Epidermal melanocyte (primary cell): ENCODE results near the gene ACE.
A peak's percentile ranks its signal among the peaks of the same experiment; 100 is the strongest.

Experiments used
- DNase-seq: peaks from one replicate; pipeline ENCODE4 v3.0.0; 2011; ENCODE audit warnings: low spot score; ENCODE audit not compliant: insufficient read length

The ACE gene

DNA sequence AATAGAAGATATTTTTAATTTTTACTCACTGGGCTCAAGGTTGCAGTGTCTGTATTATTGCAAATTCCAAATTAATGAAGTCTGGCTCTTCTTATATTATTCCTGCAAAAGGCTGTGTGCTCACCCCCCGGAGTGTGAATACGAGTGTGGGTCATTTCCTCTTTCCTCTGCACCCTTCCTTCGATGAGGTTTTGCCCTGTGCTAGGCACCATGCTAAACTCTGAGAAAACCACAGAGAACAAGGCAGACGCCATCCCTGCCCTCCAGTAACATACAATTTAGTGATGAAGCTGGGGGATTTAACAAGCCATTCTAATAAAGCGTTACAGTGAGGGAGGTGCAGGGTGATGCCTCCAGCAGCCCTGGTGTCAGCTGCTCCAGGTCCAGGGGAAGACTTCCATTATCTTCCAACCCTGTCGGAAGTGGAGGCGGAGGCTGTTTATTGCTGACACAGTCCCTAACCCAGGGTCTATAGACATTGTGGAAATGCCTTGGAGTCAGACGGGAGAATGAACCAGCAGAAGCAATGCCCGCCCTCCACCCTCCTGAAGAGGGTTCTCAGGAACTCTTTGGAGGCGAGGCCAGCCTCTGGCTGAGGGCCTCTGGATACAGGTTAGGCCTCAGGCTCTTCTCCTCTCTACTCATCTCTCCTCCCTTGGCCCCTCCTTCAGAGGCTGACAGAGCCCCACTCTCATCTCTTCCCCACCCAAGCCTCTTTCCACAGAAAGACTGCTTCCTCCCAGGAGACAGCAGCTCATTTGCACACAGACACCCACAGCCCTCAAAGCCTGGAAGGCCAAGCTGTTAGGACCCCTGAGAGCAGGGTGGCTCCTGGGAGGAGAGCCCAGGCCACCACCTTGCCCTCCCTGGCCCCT, 2.0 kb upstream of the ACE start:
- no peak for DNase-seq

DNA sequence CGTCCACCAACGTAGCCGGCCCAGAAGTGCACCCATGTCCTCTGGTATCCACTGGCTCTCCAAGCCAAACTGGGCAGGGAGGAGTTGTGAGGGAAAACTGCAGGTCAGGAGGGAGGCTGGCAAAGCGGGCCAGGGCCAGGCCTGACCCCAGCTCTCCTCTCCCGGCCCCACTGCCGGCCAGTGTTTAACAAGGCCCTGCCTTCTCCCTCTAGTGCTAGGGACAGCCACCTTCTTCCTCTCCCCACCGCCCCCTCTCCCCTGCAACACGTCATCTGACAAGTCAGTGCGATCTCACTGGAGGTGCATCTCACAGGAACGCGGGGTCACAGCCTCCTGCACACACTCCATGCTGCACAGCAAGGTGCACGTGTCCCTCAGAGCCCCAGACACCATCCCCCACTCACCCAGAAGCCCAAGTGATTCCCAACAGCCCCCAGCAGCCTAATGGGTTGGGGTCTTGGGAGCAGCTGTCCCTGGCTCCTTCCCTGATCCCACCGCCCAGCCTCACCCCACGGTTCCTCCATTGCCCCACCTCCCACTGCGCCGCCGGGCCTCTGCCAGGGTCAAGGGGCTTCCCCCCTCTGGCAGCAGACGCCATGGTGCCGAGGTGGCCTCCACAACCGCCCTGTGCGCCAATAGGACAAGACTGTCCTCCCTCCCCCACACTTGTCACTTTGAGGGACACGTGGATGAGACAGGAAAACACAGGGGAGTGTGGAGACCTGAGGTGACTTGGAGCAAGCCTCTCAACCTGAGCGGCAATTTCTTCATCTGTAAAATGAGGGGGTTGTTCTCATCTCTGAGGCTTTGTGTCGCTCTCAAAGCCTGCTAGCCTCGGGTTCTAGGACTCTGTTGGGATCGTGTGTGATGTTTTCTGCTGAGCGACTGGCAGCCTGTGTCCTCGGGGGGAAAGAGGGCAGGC, 1.1 kb upstream of the ACE start:
- DNase-seq: no peak

DNA sequence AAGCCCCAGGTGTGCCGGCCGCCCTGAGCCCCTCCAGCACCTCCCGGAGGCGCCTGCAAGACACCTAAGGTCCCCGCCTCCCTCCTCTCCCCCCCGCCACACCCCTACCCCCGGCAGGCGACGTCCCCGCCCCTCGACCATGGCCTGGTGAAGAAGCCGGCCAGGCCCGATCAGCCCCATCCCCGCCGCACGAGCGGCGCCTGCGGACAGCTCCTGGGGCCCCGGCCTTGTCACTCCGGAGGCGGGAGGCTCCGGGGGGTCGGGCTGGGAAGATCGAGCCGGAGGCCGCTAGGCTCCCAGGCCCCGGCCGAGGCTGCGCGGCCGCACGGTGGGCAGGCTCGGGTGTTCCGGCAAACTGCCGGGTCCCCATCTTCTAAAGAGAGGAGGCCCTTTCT, 405 bp upstream of the ACE start:
- peak; percentile 53 for DNase-seq

DNA sequence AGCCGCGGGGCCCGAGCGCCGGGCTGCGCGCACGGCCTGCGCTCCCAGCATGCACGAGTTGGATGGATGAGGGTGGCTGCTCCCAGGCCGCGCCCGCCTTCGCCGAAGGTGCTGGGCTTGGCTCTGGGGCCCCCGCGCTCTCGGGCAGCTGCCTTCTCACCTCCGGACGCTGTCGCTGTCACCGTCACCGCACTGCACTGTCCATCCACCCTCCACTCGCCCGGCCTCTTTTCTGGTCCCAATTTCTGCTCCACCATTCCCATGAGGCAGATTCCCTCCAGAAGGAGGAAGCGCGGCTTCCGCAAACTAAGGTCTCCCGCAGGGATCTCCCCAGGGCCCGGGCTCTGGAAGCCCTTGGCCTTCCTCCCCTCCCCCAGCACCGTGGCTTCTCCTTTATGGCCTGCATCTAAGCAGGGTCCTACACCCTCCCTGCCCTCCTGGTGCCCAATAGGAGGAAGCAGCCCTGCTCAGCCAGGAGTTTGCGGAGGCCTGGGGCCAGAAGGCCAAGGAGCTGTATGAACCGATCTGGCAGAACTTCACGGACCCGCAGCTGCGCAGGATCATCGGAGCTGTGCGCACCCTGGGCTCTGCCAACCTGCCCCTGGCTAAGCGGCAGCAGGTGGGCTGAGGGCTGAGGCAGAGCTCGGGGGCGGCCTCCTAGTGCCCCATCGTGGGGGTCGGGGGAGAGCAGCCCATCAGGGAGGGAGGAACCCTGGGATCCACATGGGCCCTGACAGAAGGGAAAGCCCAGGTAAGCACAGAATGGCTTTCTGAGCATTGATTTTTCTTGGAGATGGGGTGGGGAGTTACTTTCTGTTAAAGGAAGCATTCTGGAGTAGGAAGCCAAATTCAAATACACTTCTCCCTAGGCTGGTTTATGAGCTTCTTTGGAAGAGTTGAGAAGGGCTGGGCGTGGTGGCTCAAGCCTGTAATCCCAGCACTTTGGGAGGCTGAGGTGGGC, 899 bp downstream of the ACE start:
- DNase-seq: no peak

DNA sequence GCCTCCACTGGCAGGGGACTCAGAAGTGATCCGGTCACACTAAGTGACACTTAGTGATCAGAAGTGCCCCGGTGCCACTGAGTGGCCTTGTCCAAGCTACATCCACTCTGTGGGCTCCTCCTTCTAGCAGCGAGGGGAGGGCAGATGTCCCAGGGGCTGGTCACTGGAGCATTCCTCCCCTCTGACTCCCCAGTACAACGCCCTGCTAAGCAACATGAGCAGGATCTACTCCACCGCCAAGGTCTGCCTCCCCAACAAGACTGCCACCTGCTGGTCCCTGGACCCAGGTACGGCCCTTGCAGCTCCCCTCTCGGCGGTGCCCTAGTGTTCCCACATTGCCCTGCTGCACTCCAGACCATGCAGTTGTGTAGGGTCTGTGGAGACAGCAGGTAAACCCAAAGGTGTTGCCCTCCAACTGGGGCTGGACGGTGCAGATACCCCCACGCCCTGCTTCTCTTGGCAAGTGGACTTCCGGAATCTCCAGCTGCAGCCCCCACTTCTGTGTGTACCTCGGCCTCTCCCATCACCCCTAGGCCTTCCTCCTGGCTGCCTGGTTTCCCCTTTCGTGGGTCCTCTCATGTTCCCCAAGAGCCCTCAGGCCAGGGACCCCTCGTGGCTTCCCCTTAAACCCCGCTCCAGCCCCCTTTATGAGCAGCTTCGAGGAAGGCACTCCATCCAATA, 2.1 kb downstream of the ACE start:
- DNase-seq: peak; percentile 91

DNA sequence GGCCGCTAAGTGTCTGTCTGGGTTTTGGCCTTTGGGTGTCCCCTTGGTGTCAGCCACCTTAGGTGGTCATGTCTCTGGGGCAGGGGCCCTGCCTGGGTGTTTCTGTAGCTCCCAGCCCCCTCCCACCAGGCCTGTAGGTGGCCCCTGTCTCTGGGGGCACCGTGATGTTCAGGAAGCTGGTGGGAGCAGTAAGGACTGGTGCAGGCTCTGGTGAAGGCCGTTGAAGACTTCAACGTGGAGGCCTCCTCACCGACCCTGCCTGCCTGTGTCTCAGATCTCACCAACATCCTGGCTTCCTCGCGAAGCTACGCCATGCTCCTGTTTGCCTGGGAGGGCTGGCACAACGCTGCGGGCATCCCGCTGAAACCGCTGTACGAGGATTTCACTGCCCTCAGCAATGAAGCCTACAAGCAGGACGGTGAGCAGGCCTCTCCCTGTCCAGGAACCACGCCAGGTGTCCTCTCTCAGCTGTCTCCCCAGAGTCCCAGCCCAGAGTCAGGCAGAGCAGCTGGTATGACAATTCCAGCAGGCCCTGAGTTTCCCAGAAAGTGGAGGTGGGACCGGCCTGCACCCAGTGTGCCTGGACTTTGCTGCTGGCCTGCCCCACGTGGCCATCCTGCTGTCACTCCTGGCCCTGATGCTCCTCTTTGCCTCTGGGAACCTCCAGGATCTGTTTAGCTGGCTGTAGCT, 2.8 kb downstream of the ACE start:
- DNase-seq: no peak

DNA sequence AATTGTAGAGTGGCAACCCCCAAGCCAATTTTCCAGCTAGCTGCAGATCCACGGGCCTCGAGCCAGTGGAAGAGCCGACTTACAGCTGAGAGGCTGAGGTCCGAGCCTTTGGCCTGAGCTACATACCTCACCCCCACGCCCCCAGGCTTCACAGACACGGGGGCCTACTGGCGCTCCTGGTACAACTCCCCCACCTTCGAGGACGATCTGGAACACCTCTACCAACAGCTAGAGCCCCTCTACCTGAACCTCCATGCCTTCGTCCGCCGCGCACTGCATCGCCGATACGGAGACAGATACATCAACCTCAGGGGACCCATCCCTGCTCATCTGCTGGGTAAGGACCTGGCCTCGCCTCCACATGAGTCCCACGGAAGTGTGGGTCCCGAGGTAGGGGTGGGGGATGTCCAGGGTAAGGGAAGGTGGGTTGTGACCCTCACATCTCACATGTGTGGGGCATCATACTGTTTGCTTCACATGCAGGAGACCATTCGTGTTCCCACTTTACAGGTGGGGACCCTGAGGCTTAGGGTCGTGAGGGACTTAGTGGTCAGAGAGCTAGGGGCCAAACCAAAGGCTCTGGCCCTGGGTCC, 3.4 kb downstream of the ACE start:
- DNase-seq: no peak

DNA sequence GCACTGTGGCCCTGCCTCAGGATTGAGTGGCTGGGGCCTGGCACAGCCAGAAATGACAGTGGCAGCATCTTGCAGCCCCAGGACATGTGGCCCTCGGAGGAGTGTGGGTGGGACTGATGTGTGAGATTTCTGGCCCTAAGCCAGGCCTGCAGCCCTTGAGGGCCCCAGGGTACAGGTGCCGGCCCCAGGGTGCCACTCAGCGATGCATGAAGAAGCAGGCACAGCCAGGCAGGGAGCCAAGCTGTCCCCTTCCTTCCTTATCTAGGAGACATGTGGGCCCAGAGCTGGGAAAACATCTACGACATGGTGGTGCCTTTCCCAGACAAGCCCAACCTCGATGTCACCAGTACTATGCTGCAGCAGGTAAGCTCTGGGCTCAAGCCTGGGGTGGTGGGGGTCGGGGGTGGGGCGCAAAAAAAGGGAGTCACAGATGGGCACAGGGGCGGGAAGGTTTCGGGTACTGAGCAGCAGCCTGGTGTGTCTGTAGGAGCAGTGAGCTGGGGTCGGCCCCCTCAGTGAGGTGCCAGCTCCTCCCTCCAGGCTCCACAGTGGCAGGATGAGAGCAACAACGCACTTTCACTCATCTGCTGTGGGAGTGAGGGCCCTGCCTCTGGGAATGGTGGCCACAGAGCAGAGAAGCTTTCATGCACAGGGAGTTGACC, 4.1 kb downstream of the ACE start:
- DNase-seq: no peak

DNA sequence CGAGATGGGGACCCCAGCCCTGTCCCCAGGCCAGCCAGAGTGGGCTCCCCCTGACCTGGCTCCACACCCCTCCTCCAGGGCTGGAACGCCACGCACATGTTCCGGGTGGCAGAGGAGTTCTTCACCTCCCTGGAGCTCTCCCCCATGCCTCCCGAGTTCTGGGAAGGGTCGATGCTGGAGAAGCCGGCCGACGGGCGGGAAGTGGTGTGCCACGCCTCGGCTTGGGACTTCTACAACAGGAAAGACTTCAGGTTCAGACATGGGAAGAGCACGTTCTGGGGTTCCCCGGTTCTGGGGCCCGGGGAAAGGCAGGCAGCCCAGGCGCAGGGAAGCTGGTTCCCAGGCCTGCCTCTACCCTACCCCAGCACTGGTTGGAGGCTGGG, 4.6 kb downstream of the ACE start:
- no peak for DNase-seq

DNA sequence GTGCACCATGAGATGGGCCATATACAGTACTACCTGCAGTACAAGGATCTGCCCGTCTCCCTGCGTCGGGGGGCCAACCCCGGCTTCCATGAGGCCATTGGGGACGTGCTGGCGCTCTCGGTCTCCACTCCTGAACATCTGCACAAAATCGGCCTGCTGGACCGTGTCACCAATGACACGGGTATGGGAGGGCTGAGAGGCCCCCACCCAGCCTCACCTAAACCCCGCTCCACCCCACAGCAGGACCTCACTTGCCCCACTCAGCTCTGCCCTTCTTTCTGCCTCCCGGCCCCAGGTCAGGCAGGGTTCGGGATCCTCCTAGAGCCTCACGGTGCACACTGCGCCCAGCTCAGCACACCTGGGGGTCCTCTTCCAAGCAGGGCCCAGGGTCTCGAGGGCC, 5.6 kb downstream of the ACE start:
- no peak for DNase-seq

DNA sequence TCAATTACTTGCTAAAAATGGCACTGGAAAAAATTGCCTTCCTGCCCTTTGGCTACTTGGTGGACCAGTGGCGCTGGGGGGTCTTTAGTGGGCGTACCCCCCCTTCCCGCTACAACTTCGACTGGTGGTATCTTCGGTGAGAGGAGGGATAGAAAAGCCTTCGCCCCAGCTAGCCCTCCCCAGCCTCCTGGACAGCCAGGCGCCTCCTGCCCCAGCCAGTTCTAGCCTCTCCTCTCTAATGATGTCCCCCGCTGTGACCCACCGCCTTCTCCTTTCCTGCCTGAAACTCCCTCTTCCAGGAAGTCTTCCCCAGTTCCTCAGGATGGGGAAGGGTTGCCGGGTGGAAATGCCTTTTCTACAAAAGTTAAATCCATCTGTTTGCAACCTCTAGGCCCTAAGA, 6.2 kb downstream of the ACE start:
- DNase-seq: no peak

DNA sequence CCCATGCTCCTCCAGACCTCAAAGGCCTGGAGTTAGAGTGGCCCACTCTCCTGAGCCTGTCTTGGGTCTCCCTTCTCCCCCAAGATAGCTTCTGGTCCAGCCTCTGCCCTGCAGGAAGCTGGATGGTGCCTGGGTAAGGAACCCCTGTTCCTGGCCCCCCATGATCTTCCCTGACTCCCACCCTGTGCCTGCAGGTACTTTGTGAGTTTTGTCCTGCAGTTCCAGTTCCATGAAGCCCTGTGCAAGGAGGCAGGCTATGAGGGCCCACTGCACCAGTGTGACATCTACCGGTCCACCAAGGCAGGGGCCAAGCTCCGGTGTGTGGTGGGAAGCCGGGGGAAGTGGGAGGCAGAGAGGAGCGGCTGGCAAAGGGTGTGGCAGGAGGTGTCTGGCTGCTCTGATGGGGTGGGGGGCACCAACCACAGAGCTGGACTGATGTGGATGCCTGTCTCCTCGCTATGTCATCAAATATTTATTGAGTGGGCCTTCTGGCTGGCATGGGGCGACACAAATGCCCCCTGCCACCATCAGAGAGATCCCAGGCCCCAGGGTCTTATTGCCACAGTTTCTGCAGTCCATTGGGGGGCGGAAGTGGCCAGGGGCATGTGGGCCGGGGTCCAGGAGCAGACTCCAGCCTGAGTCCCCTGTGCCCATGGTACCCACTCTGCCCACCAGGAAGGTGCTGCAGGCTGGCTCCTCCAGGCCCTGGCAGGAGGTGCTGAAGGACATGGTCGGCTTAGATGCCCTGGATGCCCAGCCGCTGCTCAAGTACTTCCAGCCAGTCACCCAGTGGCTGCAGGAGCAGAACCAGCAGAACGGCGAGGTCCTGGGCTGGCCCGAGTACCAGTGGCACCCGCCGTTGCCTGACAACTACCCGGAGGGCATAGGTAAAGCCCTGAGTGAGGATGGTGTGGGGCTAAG, 7.1 kb downstream of the ACE start:
- DNase-seq: no peak

DNA sequence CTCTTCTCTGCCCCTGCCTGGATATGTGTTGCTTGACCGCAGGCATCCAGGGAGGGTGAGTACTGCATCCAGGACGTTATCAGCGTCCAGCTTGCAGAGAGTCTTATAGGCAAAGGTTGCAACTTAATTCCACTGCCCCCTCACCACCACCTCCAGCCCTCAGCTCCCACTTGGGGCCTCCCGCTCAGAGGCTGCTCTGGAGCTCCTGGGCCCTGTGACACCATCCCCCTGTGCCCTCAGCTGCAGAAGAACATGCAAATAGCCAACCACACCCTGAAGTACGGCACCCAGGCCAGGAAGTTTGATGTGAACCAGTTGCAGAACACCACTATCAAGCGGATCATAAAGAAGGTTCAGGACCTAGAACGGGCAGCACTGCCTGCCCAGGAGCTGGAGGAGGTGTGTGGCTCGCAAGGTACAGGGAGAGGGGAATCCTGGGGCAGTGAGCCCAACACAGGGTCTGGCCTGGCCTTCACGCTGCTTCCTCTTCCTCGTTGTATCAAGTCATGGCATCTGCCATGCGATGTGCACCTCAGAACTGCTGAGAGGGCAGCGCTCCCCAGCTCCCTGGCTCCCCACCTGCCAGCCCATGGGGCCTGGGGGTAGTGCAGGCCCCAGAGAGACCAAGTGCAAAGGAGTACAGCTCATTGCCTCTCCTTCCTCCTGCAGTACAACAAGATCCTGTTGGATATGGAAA, 9.6 kb downstream of the ACE start:
- no peak for DNase-seq

DNA sequence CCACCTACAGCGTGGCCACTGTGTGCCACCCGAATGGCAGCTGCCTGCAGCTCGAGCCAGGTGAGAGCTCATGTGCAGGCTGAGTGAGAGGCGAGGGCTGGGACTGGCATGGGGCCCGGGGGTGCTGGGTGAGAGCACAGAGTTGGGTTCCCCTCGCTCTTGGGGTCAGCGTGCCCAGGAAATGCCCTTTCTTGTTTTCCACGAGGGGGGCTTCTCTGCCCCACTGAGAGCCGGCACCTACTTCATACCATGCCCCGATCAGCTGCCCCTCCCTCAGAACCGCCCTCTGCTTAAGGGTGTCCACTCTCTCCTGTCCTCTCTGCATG, 10.1 kb downstream of the ACE start:
- DNase-seq: no peak

DNA sequence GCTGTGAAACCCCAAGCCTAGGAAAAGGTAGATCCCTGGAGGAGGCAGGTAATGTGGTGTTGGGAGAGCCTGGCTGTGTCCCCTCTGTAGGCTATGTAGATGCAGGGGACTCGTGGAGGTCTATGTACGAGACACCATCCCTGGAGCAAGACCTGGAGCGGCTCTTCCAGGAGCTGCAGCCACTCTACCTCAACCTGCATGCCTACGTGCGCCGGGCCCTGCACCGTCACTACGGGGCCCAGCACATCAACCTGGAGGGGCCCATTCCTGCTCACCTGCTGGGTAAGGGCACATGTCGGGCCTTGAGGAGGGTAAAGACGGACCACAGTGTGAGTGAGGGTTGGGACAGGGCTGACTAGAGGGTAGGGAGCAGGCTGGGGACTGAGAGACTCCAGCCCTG, 12.0 kb downstream of the ACE start:
- no peak for DNase-seq

DNA sequence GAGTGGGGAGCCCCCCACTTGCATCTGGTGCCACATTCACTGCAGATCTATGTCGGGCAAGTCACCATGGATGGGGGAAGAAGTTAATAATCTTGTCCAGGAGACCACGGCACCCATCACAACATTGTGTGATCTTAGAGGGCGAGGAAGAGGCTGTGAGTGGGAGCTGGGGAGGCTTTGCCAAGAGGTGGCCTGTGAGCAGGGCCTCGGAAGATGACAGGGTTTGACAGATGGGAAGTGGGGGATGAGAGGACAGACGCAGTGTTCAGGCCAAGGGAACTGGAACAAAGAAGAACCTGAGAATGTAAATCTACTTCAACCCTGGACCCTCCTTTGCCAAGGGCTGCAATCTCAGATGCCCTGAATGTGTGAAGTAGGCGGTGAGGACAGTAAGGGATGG, 12.4 kb downstream of the ACE start:
- DNase-seq: no peak

DNA sequence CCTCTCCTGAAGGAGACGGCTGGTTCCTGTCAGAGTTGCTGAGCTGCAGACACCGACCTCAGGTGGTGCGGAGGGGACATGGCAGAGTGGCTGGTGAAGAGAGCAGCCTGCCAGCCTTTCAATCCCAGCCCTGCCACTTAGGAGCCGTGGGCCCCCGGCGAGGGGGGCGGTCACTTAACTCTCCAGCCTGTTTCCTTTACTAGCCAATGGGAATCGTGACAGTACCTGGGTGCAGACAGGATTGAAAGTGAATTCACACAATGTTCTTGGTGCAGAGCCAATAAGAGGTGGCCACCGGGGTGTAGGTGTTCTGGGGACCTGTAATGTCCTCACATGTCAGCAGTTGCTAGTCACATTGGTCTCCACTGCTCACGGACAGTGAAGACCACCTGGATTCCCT, 13.5 kb downstream of the ACE start:
- DNase-seq: no peak
